CD14-positive monocyte (primary cell): ENCODE measurements around the gene ZNF592. TPM values are rescaled to one million over a fixed set of nuclear protein-coding genes. Genes with fewer than 3 reads are reported as not detected.

ENCODE experiments used
- DNase-seq, 3 donors: peaks; one replicate each; pipeline ENCODE4 v3.0.0-alpha.2; 2011 to 2022
- H2AFZ ChIP-seq: 2 replicates; pipeline ENCODE4 v1.6.0; 2012; ENCODE audit warnings: mild to moderate bottlenecking, low read depth, low read length, inconsistent platforms; ENCODE audit not compliant: insufficient read depth, poor library complexity, severe bottlenecking
- H3K27ac ChIP-seq, 2 donors: 1 replicate in 1 of 2; 2 replicates in 1 of 2; pipeline ENCODE4 v1.5.1; 2012 to 2013; ENCODE audit warnings: low read length in 2 of 2, control low read depth in 1 of 2, inconsistent platforms in 1 of 2, low read depth in 1 of 2, mild to moderate bottlenecking in 1 of 2
- H3K27me3 ChIP-seq, 2 donors: one replicate each; pipeline versions ENCODE4 v1.6.0 to v1.6.1; 2011 to 2013; ENCODE audit warnings: low read length in 2 of 2; ENCODE audit not compliant: control insufficient read depth in 2 of 2, insufficient read depth in 2 of 2
- H3K36me3 ChIP-seq, 2 donors: replicated peaks in 1 of 2; 1 replicate in 1 of 2; 2 replicates in 1 of 2; pipeline versions ENCODE4 v1.5.1 to v1.6.1; 2012 to 2013; ENCODE audit warnings: low read length in 2 of 2, control low read depth in 1 of 2, inconsistent platforms in 1 of 2, mild to moderate bottlenecking in 1 of 2; ENCODE audit not compliant: insufficient read depth in 2 of 2, control insufficient read depth in 1 of 2
- H3K4me1 ChIP-seq, 2 donors: 1 replicate in 1 of 2; 2 replicates in 1 of 2; pipeline versions ENCODE4 v1.5.1 to v1.6.1; 2012 to 2013; ENCODE audit warnings: low read length in 2 of 2, control low read depth in 1 of 2, inconsistent platforms in 1 of 2, mild to moderate bottlenecking in 1 of 2, moderate library complexity in 1 of 2; ENCODE audit not compliant: insufficient read depth in 2 of 2, control insufficient read depth in 1 of 2
- H3K4me2 ChIP-seq: replicated peaks from 2 replicates; pipeline ENCODE3; 2012; ENCODE audit warnings: low read length, moderate library complexity, mild to moderate bottlenecking; ENCODE audit not compliant: poor library complexity, severe bottlenecking; ENCODE audit errors: extremely low read depth
- H3K4me3 ChIP-seq, 3 experiments: fragments of 200-600 bp in 1 of 3; sonication (generic) in 1 of 3; replicated peaks in 1 of 3; 1 replicate in 2 of 3; 2 replicates in 1 of 3; pipeline ENCODE4 v1.5.1; 2011 to 2013; ENCODE audit warnings: low read length in 3 of 3, mild to moderate bottlenecking in 3 of 3, control low read depth in 2 of 3, low read depth in 2 of 3, inconsistent platforms in 1 of 3, moderate library complexity in 1 of 3
- H3K79me2 ChIP-seq: 2 replicates; pipeline ENCODE4 v1.6.0; 2012; ENCODE audit warnings: mild to moderate bottlenecking, control low read depth, inconsistent platforms, low read length, moderate library complexity; ENCODE audit not compliant: insufficient read depth
- H3K9ac ChIP-seq: 2 replicates; pipeline ENCODE4 v1.6.0; 2017; ENCODE audit warnings: low read length, mild to moderate bottlenecking; ENCODE audit not compliant: insufficient read depth, poor library complexity, severe bottlenecking
- H3K9me3 ChIP-seq, 2 donors: replicated peaks in 1 of 2; 1 replicate in 1 of 2; 2 replicates in 1 of 2; pipeline versions ENCODE4 v1.5.1 to v1.6.1; 2012 to 2013; ENCODE audit warnings: low read length in 2 of 2, control low read depth in 1 of 2; ENCODE audit not compliant: control insufficient read depth in 1 of 2, insufficient read depth in 1 of 2
- H4K20me1 ChIP-seq: 2 replicates; pipeline ENCODE4 v1.6.0; 2012; ENCODE audit warnings: mild to moderate bottlenecking, low read length, control low read depth, moderate library complexity; ENCODE audit not compliant: insufficient read depth
- H3K27ac Mint-ChIP-seq, 7 donors: one replicate each; pipeline ENCODE4 v1.8.0; 2020; ENCODE audit warnings: mild to moderate bottlenecking in 7 of 7, mixed read lengths in 7 of 7, moderate library complexity in 6 of 7, inconsistent platforms in 2 of 7
- H3K27me3 Mint-ChIP-seq, 3 donors: one replicate each; pipeline ENCODE4 v1.8.0; 2021 to 2022; ENCODE audit warnings: low read depth in 3 of 3, mild to moderate bottlenecking in 3 of 3, mixed read lengths in 3 of 3, moderate library complexity in 3 of 3, inconsistent platforms in 1 of 3
- H3K36me3 Mint-ChIP-seq, 2 donors: one replicate each; pipeline ENCODE4 v1.8.0; 2020; ENCODE audit warnings: mixed read lengths in 2 of 2, inconsistent platforms in 1 of 2, mild to moderate bottlenecking in 1 of 2
- H3K4me1 Mint-ChIP-seq: one replicate; pipeline ENCODE4 v1.8.0; 2020; ENCODE audit warnings: mild to moderate bottlenecking, mixed read lengths
- H3K4me3 Mint-ChIP-seq, 2 donors: one replicate each; pipeline ENCODE4 v1.8.0; 2020; ENCODE audit warnings: mild to moderate bottlenecking in 2 of 2, mixed read lengths in 2 of 2, moderate library complexity in 1 of 2
- H3K9me3 Mint-ChIP-seq, 7 donors: one replicate each; pipeline ENCODE4 v1.8.0; 2020 to 2022; ENCODE audit warnings: mixed read lengths in 7 of 7, mild to moderate bottlenecking in 6 of 7, moderate library complexity in 6 of 7, inconsistent platforms in 2 of 7
- WGBS: methylation state at CpG from one replicate; pipeline ENCODE4 v1.1.5; 2013; ENCODE audit warnings: missing lambda C conversion rate; ENCODE audit not compliant: insufficient coverage; 5-methylcytosine and 5-hydroxymethylcytosine counted together
- intact Hi-C, 2 donors: fragments of 100-400 bp; cut with micrococcal nuclease; formaldehyde crosslinking; loops; one replicate each; pipeline versions ENCODE4 v1.15.0 to v1.15.1; 2023
- polyA plus RNA-seq, 3 donors: library from polyadenylated mRNA; depleted of rRNA in 1 of 3; unstranded in 2 of 3; stranded (reverse) in 1 of 3; fragments of 300-500 nt in 2 of 3; fragments of >200 nt in 1 of 3; fragmentation: Illumina TruSeq in 2 of 3; gene quantifications; 1 replicate in 2 of 3; 2 replicates in 1 of 3; pipeline ENCODE4 v1.2.3, GENCODE V29; 2012 to 2021
- TF ChIP-seq, protein P1 (sequence below): fragments of 200-600 bp; IDR thresholded peaks from one replicate; pipeline ENCODE4 v1.8.0; 2022; ENCODE audit warnings: antibody characterized with exemption, mild to moderate bottlenecking

ZNF592 gene
- polyA plus RNA-seq, 3 donors: 2.8 to 43.6 (median 5.0) TPM

DNA sequence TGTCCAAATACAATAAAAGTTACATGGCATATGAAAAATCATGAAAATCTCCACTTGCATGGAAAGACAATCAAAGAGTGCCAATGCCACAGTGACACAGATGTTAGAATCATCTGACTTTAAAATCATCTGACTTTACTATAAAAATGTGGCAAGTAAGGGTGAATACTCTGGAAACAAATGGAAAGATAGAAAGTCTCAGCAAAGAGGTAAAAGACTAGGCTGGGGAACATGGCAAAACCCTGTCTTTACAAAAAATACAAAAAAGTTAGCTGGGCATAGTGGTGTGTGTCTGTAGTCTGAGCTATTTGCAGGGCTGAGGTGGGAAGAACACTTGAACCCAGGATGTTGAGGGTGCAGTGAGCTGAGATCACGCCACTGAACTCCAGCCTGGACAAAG lies 97.9 kb downstream of the ZNF592 start:
- TF ChIP-seq, protein P1, sequence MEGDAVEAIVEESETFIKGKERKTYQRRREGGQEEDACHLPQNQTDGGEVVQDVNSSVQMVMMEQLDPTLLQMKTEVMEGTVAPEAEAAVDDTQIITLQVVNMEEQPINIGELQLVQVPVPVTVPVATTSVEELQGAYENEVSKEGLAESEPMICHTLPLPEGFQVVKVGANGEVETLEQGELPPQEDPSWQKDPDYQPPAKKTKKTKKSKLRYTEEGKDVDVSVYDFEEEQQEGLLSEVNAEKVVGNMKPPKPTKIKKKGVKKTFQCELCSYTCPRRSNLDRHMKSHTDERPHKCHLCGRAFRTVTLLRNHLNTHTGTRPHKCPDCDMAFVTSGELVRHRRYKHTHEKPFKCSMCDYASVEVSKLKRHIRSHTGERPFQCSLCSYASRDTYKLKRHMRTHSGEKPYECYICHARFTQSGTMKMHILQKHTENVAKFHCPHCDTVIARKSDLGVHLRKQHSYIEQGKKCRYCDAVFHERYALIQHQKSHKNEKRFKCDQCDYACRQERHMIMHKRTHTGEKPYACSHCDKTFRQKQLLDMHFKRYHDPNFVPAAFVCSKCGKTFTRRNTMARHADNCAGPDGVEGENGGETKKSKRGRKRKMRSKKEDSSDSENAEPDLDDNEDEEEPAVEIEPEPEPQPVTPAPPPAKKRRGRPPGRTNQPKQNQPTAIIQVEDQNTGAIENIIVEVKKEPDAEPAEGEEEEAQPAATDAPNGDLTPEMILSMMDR: no peak

DNA sequence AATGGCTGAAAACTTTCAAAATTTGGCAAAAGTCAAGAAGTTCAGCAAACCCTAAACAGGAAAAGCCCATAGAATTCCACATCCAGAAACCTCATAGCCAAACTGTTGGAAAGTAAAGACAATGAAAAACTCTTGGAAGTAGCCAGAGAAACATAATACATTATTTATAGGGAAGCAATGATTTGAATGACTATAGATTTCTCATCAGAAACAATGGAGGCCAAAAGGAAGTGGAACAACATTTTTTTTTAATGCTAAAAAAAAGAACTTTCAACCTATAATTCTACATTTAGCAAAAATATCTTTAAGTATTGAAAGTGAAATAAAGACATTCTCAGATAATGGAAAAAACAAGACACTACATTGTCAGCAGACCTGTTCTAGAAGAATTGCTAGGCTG lies 99.0 kb downstream of the ZNF592 start:
- no peak overlapping the region for H3K27ac ChIP-seq
- Mint-ChIP-seq H3K27me3 (peaks cover 2% of the 10 kb centered on the region in 3 donors), H3K4me3 (no peak overlapping the region), H3K27ac (no peak overlapping the region), H3K4me1 (no peaks in the 10 kb centered on the region), H3K36me3 (no peaks in the 10 kb centered on the region), H3K9me3 (peaks cover 8 to 29% (median 20%) of the 10 kb centered on the region in 7 donors)
- no peaks in the 10 kb centered on the region for H3K79me2 ChIP-seq
- no peak overlapping the region for H3K9ac ChIP-seq
- peaks cover 15 to 18% of the 10 kb centered on the region in 2 donors for H3K9me3 ChIP-seq
- no peak overlapping the region for H3K4me2 ChIP-seq
- H3K36me3 ChIP-seq: no peaks in the 10 kb centered on the region
- DNase-seq: no peak
- H4K20me1 ChIP-seq: no peaks in the 10 kb centered on the region
- intact Hi-C loops: no loop called here
- H3K4me1 ChIP-seq: no peaks in the 10 kb centered on the region
- H3K27me3 ChIP-seq: no peaks in the 10 kb centered on the region
- H3K4me3 ChIP-seq: no peak overlapping the region
- TF ChIP-seq, protein P1: no peak
- H2AFZ ChIP-seq: no peak overlapping the region

More for the DNA sequence above, 97.9 kb downstream of the ZNF592 start:
- Mint-ChIP-seq H3K4me1 (no peaks in the 10 kb centered on the region), H3K27me3 (peaks cover 2 to 3% (median 2%) of the 10 kb centered on the region in 3 donors), H3K27ac (no peak overlapping the region), H3K4me3 (no peak overlapping the region), H3K36me3 (no peaks in the 10 kb centered on the region), H3K9me3 (peaks cover 8 to 29% (median 20%) of the 10 kb centered on the region in 7 donors)
- Histone ChIP-seq H3K36me3 (no peaks in the 10 kb centered on the region), H2AFZ (no peak overlapping the region), H3K27me3 (no peaks in the 10 kb centered on the region), H3K4me1 (no peaks in the 10 kb centered on the region), H3K27ac (no peak overlapping the region), H4K20me1 (no peaks in the 10 kb centered on the region), H3K9ac (no peak overlapping the region), H3K4me3 (no peak overlapping the region), H3K4me2 (no peak overlapping the region), H3K79me2 (no peaks in the 10 kb centered on the region), H3K9me3 (peaks cover 15 to 18% of the 10 kb centered on the region in 2 donors)
- WGBS: no CpG with 5 or more reads among the region's 1 CpG
- DNase-seq: no peak
- intact Hi-C loops: no loop called here
